ENCODE data around the gene SELENOP. TPM values are rescaled to one million over a fixed set of nuclear protein-coding genes. Genes with fewer than 3 reads are reported as not detected.

SELENOP gene
- total RNA-seq, 2 donors from 2014 or later = 171 to 687 TPM

DNA sequence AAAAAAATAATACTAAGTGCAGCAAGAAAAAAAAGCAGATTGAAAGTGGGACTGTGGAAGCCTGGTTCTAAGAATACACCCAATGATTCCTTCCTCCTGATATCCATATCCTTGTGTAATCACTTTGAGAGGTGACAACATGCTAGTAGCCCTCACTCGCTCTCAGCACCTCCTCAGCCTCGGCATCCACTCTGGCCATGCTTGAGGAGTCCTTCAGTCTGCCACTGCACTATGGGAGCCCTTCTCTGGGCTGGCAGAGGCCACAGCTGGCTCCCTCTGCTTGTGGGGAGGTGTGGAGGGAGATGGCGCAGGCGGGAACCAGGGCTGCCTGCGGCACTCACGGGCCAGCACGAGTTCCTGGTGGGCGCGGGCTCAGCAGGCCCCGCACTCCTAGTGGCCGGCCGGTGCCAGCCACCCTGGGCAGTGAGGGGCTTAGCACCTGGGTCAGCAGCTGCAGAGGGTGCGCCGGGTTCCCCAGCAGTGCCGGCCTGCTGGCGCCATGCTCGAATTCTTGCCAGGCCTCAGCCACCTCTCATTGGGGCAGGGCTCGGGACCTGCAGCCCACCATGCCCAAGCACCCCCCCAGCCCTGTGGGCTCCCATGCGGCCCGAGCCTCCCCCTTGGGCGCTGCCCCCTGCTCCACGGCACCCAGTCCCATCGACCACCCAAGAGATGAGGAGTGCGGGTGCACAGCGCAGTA lies 24.5 kb upstream of the SELENOP start:
- Histone ChIP-seq H3K36me3 (no peaks in the 10 kb centered on the region), H3K4me3 (no peak overlapping the region), H3K4me1 (no peaks in the 10 kb centered on the region), H3K27ac (no peak overlapping the region), H3K9ac (ENCODE audit: low read depth in 2 of 2, low read length in 2 of 2) (no peak overlapping the region), H3K9me3 (no peaks in the 10 kb centered on the region), H3K27me3 (no peaks in the 10 kb centered on the region)
- no peak for DNase-seq
- TF ChIP-seq, protein P1, sequence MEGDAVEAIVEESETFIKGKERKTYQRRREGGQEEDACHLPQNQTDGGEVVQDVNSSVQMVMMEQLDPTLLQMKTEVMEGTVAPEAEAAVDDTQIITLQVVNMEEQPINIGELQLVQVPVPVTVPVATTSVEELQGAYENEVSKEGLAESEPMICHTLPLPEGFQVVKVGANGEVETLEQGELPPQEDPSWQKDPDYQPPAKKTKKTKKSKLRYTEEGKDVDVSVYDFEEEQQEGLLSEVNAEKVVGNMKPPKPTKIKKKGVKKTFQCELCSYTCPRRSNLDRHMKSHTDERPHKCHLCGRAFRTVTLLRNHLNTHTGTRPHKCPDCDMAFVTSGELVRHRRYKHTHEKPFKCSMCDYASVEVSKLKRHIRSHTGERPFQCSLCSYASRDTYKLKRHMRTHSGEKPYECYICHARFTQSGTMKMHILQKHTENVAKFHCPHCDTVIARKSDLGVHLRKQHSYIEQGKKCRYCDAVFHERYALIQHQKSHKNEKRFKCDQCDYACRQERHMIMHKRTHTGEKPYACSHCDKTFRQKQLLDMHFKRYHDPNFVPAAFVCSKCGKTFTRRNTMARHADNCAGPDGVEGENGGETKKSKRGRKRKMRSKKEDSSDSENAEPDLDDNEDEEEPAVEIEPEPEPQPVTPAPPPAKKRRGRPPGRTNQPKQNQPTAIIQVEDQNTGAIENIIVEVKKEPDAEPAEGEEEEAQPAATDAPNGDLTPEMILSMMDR (IDR thresholded peaks at IDR 0.05) = no peak
- intact Hi-C loops (cut with DNase I) = no loop called here

- H3K9me3 ChIP-seq = no peaks in the 10 kb centered on the region
- no peak overlapping the region for H3K9ac ChIP-seq (ENCODE audit: low read depth in 2 of 2, low read length in 2 of 2)
- DNase-seq = no peak
- TF ChIP-seq, protein P1 (IDR thresholded peaks at IDR 0.05) = no peak
- H3K4me3 ChIP-seq = no peak overlapping the region
- H3K27me3 ChIP-seq = no peaks in the 10 kb centered on the region
- H3K36me3 ChIP-seq = no peaks in the 10 kb centered on the region
- intact Hi-C loops (cut with DNase I) = no loop called here
- no peaks in the 10 kb centered on the region for H3K4me1 ChIP-seq
- H3K27ac ChIP-seq = no peak overlapping the region
Measured at GRCh38 chr5:42832060-42832459, 20.4 kb upstream of the SELENOP start.

GRCh38 chr5:42830924-42831323 lies 19.2 kb upstream of the SELENOP start:
- no peak overlapping the region for H3K4me3 ChIP-seq
- H3K27ac ChIP-seq = no peak overlapping the region
- intact Hi-C loops (cut with DNase I) = no loop called here
- TF ChIP-seq, protein P1 (IDR thresholded peaks at IDR 0.05) = no peak
- H3K36me3 ChIP-seq = no peaks in the 10 kb centered on the region
- DNase-seq = no peak
- no peaks in the 10 kb centered on the region for H3K9me3 ChIP-seq
- H3K4me1 ChIP-seq = no peaks in the 10 kb centered on the region
- H3K27me3 ChIP-seq = no peaks in the 10 kb centered on the region
- no peak overlapping the region for H3K9ac ChIP-seq (ENCODE audit: low read depth in 2 of 2, low read length in 2 of 2)

- H3K36me3 ChIP-seq = no peaks in the 10 kb centered on the region
- H3K4me3 ChIP-seq = no peak overlapping the region
- no peak for DNase-seq
- TF ChIP-seq, protein P1 (IDR thresholded peaks at IDR 0.05) = no peak
- no peaks in the 10 kb centered on the region for H3K9me3 ChIP-seq
- no peaks in the 10 kb centered on the region for H3K4me1 ChIP-seq
- intact Hi-C loops (cut with DNase I) = no loop called here
- H3K27ac ChIP-seq = no peak overlapping the region
- no peak overlapping the region for H3K9ac ChIP-seq (ENCODE audit: low read depth in 2 of 2, low read length in 2 of 2)
- H3K27me3 ChIP-seq = no peaks in the 10 kb centered on the region
Measured at GRCh38 chr5:42828671-42829070, 17.0 kb upstream of the SELENOP start.

- TF ChIP-seq, protein P1 (IDR thresholded peaks at IDR 0.05) = no peak
- H3K27me3 ChIP-seq = no peaks in the 10 kb centered on the region
- intact Hi-C loops (cut with DNase I) = no loop called here
- H3K9ac ChIP-seq (ENCODE audit: low read depth in 2 of 2, low read length in 2 of 2) = no peak overlapping the region
- no peak overlapping the region for H3K4me3 ChIP-seq
- H3K4me1 ChIP-seq = no peaks in the 10 kb centered on the region
- H3K36me3 ChIP-seq = no peaks in the 10 kb centered on the region
- no peak overlapping the region for H3K27ac ChIP-seq
- DNase-seq = no peak
- H3K9me3 ChIP-seq = no peaks in the 10 kb centered on the region
Measured at GRCh38 chr5:42826757-42827515, 15.2 kb upstream of the SELENOP start.

Data from colonic mucosa (tissue), 4 donors.